Prostate gland (tissue), 2 donors: ENCODE data around the gene B9D2. TPM values are rescaled to one million over a fixed set of nuclear protein-coding genes. Genes with fewer than 3 reads are reported as not detected.
A peak's percentile ranks its signal among the peaks of the same experiment; 100 is the strongest.

ENCODE experiments used
- DNase-seq: peaks from one replicate; pipeline ENCODE4 v3.0.0-alpha.2; 2019; ENCODE audit warnings: low spot score
- H3K27ac ChIP-seq, 2 donors: fragments of 200-600 bp; sonication (generic); 2 replicates each; pipeline ENCODE4 v1.5.1; 2017 to 2019
- H3K27me3 ChIP-seq: fragments of 200-600 bp; sonication (generic); replicated peaks from 2 replicates; pipeline ENCODE4 v1.5.1; 2019; ENCODE audit not compliant: insufficient read depth
- H3K36me3 ChIP-seq, 2 donors: fragments of 200-600 bp; sonication (generic); 1 replicate in 1 of 2; 2 replicates in 1 of 2; pipeline versions ENCODE4 v1.5.1 to v1.8.1; 2017 to 2019
- H3K4me1 ChIP-seq: fragments of 200-600 bp; sonication (generic); replicated peaks from 2 replicates; pipeline ENCODE4 v1.5.1; 2019
- H3K4me3 ChIP-seq, 2 donors: fragments of 200-600 bp; sonication (generic); 2 replicates each; pipeline ENCODE4 v1.5.1; 2017 to 2019
- H3K9me3 ChIP-seq: fragments of 200-600 bp; sonication (generic); 2 replicates; pipeline ENCODE4 v1.5.1; 2017
- POLR2A ChIP-seq: fragments of 450-650 bp; IDR thresholded peaks from one replicate; pipeline ENCODE4 v1.6.1; 2016; ENCODE audit warnings: antibody characterized with exemption, mild to moderate bottlenecking
- POLR2AphosphoS5 ChIP-seq: sonication (generic); formaldehyde crosslinking; IDR thresholded peaks from one replicate; pipeline ENCODE4 v1.6.1; 2017; ENCODE audit warnings: antibody characterized with exemption
- WGBS: methylation state at CpG from one replicate; pipeline ENCODE4 v1.1.5; 2018; 5-methylcytosine and 5-hydroxymethylcytosine counted together
- intact Hi-C: fragments of 100-400 bp; cut with DNase I; formaldehyde crosslinking; loops from one replicate; pipeline ENCODE4 v1.14.2; 2022
- total RNA-seq, 2 donors: library from RNA; depleted of rRNA; stranded (reverse); fragments of >200 nt; gene quantifications; one replicate each; pipeline ENCODE4 v1.1.0, GENCODE V29; 2016
- TF ChIP-seq, protein P1 (sequence below), 4 experiments: fragments of 200-600 bp in 2 of 4; fragments of 450-650 bp in 2 of 4; sonication (generic) in 2 of 4; IDR thresholded peaks; 1 replicate in 3 of 4; 2 replicates in 1 of 4; pipeline ENCODE4 v1.5.1; 2016 to 2019; ENCODE audit warnings: antibody characterized with exemption in 4 of 4, mild to moderate bottlenecking in 2 of 4, moderate library complexity in 2 of 4

B9D2 gene
- total RNA-seq, 2 donors from 2014 or later: 10.7 to 17.1 TPM

DNA sequence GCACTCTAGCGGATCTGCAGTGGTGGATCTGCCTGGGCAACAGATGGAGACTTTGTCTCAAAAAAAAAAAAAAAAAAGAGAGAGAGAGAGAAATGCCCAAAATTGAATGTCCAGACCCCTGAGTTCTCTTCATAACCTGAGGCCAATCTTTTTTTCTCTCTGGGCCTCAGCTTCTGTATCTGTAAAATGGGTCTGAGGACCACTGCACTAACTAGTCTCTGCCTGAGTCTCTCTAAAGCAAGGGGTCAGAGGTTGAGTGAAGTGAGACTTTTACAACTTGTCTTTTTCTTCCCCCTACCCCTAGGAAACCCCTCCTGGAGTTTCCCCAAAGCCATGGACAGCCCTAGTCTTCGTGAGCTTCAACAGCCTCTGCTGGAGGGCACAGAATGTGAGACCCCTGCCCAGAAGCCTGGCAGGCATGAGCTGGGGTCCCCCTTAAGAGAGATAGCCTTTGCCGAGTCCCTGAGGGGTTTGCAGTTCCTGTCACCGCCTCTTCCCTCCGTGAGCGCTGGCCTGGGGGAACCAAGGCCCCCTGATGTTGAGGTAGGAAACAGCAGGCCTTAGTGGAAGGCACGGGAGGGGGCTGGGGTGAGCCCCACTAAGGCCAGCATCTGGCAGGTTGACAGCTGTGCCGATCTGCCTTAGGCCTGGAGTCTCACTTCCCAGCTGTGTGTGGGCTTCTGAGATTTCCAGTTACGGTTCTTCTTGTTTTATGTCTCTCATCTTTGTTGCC, 14.2 kb upstream of the B9D2 start:
- Histone ChIP-seq H3K4me3 (no peak overlapping the region), H3K27me3 (no peaks in the 10 kb centered on the region), H3K27ac (no peak overlapping the region), H3K4me1 (no peaks in the 10 kb centered on the region), H3K9me3 (no peaks in the 10 kb centered on the region), H3K36me3 (no peaks in the 10 kb centered on the region)
- TF ChIP-seq POLR2AphosphoS5 (no peak), POLR2A (no peak)
- TF ChIP-seq, protein P1, sequence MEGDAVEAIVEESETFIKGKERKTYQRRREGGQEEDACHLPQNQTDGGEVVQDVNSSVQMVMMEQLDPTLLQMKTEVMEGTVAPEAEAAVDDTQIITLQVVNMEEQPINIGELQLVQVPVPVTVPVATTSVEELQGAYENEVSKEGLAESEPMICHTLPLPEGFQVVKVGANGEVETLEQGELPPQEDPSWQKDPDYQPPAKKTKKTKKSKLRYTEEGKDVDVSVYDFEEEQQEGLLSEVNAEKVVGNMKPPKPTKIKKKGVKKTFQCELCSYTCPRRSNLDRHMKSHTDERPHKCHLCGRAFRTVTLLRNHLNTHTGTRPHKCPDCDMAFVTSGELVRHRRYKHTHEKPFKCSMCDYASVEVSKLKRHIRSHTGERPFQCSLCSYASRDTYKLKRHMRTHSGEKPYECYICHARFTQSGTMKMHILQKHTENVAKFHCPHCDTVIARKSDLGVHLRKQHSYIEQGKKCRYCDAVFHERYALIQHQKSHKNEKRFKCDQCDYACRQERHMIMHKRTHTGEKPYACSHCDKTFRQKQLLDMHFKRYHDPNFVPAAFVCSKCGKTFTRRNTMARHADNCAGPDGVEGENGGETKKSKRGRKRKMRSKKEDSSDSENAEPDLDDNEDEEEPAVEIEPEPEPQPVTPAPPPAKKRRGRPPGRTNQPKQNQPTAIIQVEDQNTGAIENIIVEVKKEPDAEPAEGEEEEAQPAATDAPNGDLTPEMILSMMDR (IDR thresholded peaks at IDR 0.05): no peak
- intact Hi-C loops: no loop called here
- DNase-seq: no peak
- WGBS: 59% methylated on average over 9 of the region's 9 CpGs

DNA sequence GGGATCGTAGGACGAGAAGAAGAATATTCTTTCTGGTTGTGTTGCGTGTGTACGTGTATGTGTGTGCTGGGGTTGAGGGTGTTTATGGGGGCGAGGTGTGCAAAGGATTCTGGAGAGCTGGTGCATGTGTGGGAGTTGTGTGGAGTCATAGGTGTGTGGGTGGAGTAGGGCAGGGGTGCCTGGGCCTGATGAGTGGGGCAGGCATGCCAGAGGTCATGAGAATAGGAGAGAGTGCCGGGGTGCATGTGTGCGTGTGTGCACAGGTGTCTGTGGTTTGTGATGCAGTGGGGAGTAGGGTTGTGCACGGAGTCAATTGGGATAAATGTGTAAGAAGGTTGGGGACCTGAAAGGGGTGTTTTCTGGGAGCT, 13.0 kb upstream of the B9D2 start:
- no peak for DNase-seq
- Histone ChIP-seq H3K36me3 (no peaks in the 10 kb centered on the region), H3K27ac (peak overlapping the region; percentile 64 to 77), H3K27me3 (no peaks in the 10 kb centered on the region), H3K9me3 (no peaks in the 10 kb centered on the region), H3K4me1 (no peaks in the 10 kb centered on the region), H3K4me3 (peak overlapping the region; percentile 38 to 44)
- intact Hi-C loops: no loop called here
- TF ChIP-seq, protein P1 (IDR thresholded peaks at IDR 0.05): no peak
- WGBS: 64% methylated on average over 8 of the region's 8 CpGs

DNA sequence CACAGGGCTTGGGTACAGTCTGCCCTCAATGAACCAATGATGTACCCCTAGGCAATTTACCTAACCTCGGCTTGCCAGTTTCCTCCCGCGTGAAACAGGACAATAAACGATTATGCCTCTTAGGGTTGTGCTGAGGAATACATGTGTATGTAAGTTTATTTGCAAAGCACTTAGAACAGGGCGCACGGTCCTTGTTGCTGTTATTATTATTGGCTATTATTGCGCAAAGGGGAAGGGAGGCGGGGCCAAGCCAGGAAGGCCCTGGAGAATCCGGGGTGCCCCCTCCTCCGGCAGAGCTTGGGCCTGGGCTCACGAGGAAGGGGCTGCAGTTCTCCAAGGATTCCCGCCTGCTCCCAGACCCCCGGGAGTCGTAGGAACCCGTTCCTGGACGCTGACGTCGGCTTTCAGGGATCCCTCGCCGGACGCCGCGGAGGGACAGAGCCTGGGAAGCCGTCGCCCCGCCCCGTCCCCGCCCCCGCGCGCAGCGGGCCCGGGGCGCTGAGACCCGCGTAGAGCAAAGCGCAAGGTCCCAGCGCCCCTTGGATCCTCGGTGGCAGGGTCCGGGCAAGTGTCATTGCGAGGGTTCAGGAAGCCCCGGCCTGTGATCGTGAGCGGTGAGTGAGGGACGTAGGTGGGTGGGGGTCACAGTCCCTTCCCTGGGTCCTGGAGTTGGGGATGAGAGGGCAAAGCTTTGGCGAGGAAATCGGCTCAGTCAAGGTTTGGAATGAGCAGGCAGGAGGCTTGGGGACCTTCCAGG, 12.5 kb upstream of the B9D2 start, which contains the start of gene TMEM91:
TSS of gene TMEM91 (plus strand) at position 293 of the 757 bp plus-strand sequence. CDS start 1,777 bp downstream, outside the sequence.
- Histone ChIP-seq H3K4me3 (peak within 1 kb of the TSS; percentile 38 to 44), H3K27ac (peak within 1 kb of the TSS; percentile 64 to 77), H3K9me3 (no peaks in the 10 kb centered on the region), H3K4me1 (no peaks in the 10 kb centered on the region), H3K27me3 (no peaks in the 10 kb centered on the region), H3K36me3 (no peaks in the 10 kb centered on the region)
- peak; percentile 42 for DNase-seq
- TF ChIP-seq POLR2A: no peak
- TF ChIP-seq, protein P1 (IDR thresholded peaks at IDR 0.05): no peak
- TF ChIP-seq POLR2AphosphoS5: peak; percentile 62
- intact Hi-C loops: no loop called here
- WGBS: 4% methylated on average over 34 of the region's 47 CpGs

DNA sequence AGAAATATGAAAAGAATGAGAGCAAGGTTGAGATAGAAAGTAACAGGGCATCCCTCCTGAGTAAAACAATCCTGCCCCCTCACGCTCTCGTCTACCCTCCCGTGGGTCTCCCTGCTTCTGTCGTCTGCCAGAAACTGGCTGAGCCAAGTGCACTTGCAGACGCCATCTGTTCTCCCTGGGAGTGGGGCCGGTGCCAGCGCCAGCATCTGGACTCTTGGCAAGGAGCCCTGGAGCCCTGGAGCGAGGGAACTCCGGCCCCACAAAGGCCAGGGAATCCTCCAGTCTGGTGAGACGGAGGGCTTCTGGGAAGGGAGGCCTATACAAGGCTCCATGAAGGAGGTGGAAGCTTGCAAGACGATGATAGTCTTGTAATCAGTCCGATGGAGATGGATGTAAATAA, 10.0 kb upstream of the B9D2 start:
- Histone ChIP-seq H3K4me1 (no peaks in the 10 kb centered on the region), H3K9me3 (no peaks in the 10 kb centered on the region), H3K27me3 (no peaks in the 10 kb centered on the region), H3K36me3 (no peaks in the 10 kb centered on the region), H3K27ac (no peak overlapping the region), H3K4me3 (no peak overlapping the region)
- DNase-seq: peak; percentile 47
- WGBS: 11% methylated on average over 12 of the region's 12 CpGs
- peak; percentile 54 for TF ChIP-seq POLR2AphosphoS5
- TF ChIP-seq, protein P1 (IDR thresholded peaks at IDR 0.05): no peak
- intact Hi-C loops: no loop called here
